HepG2 (cell line): ENCODE measurements around the gene TMEM107. TPM values are rescaled to one million over a fixed set of nuclear protein-coding genes. Genes with fewer than 3 reads are reported as not detected.

Source experiments
- CEBPB ChIP-seq: IDR thresholded peaks from 2 replicates; pipeline ENCODE4 v1.6.1; 2011; ENCODE audit warnings: low read depth, low read length, improper control_type of control experiment, borderline replicate concordance
- HIVEP1 ChIP-seq: sonication (generic); formaldehyde crosslinking; IDR thresholded peaks from 2 replicates; pipeline ENCODE4 v1.4.0; 2020; ENCODE audit warnings: mild to moderate bottlenecking, missing genetic modification reagents
- HNF4A ChIP-seq: sonication (generic); formaldehyde crosslinking; IDR thresholded peaks from 2 replicates; pipeline ENCODE4 v1.4.0; 2020; ENCODE audit warnings: missing genetic modification reagents
- MAF1 ChIP-seq: sonication (generic); formaldehyde crosslinking; IDR thresholded peaks from 2 replicates; pipeline ENCODE4 v1.5.0; 2020; ENCODE audit warnings: missing genetic modification reagents, borderline replicate concordance
- MAFK ChIP-seq, 2 experiments: IDR thresholded peaks in 1 of 2; conservative IDR thresholded peaks in 1 of 2; 2 replicates each; pipeline ENCODE4 v1.6.1; 2011; ENCODE audit warnings: improper control_type of control experiment in 2 of 2, low read length in 2 of 2
- MEIS1 ChIP-seq: sonication (generic); formaldehyde crosslinking; IDR thresholded peaks from 2 replicates; pipeline ENCODE4 v1.9.0; 2021; ENCODE audit warnings: mild to moderate bottlenecking, missing genetic modification reagents, moderate library complexity, borderline replicate concordance
- SALL2 ChIP-seq: sonication (generic); formaldehyde crosslinking; IDR thresholded peaks from 2 replicates; pipeline ENCODE4 v1.8.1; 2023; ENCODE audit warnings: mild to moderate bottlenecking, missing genetic modification reagents, inconsistent platforms
- ZBTB20 ChIP-seq: sonication (generic); formaldehyde crosslinking; IDR thresholded peaks from 2 replicates; pipeline ENCODE4 v1.8.1; 2023; ENCODE audit warnings: missing genetic modification reagents, low read depth, mild to moderate bottlenecking, borderline replicate concordance
- ZNF101 ChIP-seq: sonication (generic); formaldehyde crosslinking; IDR thresholded peaks from 2 replicates; pipeline ENCODE4 v1.4.0; 2020; ENCODE audit warnings: mild to moderate bottlenecking, low read depth, missing genetic modification reagents, borderline replicate concordance
- ZNF558 ChIP-seq: sonication (generic); formaldehyde crosslinking; IDR thresholded peaks from 2 replicates; pipeline ENCODE4 v1.9.0; 2022; ENCODE audit warnings: mild to moderate bottlenecking, missing genetic modification reagents, borderline replicate concordance
- ZNF761 ChIP-seq: sonication (generic); formaldehyde crosslinking; conservative IDR thresholded peaks from 2 replicates; pipeline ENCODE4 v1.4.0; 2020; ENCODE audit warnings: mild to moderate bottlenecking, missing genetic modification reagents
- polyA plus RNA-seq, 8 experiments: library from polyadenylated mRNA; depleted of rRNA in 3 of 8; stranded (reverse) in 7 of 8; unstranded in 1 of 8; fragments of >200 nt; fragmentation: Illumina TruSeq in 4 of 8; extraction: Trizol in 4 of 8; gene quantifications; 2 replicates each; pipeline versions ENCODE4 v1.2.1 to v1.2.3, GENCODE V29; 2011 to 2016; ENCODE audit warnings: low read depth in 4 of 8, missing spikeins in 1 of 8, mixed read lengths in 1 of 8; ENCODE audit not compliant: insufficient read depth in 1 of 8
- total RNA-seq, 5 experiments: library from RNA; depleted of rRNA; stranded (reverse); fragments of >200 nt; fragmentation: Illumina TruSeq; extraction: Trizol; gene quantifications; 2 replicates each; pipeline ENCODE4 v1.2.3, GENCODE V29; 2016; ENCODE audit warnings: low read depth in 1 of 5
- TF ChIP-seq, protein P1 (sequence below): IDR thresholded peaks from 2 replicates; pipeline ENCODE4 v1.6.1; 2018; ENCODE audit warnings: missing genetic modification reagents, mild to moderate bottlenecking, missing compliant biosample characterization
- TF ChIP-seq, protein P2 (sequence below): sonication (generic); formaldehyde crosslinking; IDR thresholded peaks from 2 replicates; pipeline ENCODE4 v1.9.0; 2021; ENCODE audit warnings: missing genetic modification reagents, borderline replicate concordance
- TF ChIP-seq, protein P3 (sequence below): sonication (generic); formaldehyde crosslinking; conservative IDR thresholded peaks from 2 replicates; pipeline ENCODE4 v1.8.0; 2022; ENCODE audit warnings: low read depth, missing genetic modification reagents
- TF ChIP-seq, protein P4 (sequence below): sonication (generic); formaldehyde crosslinking; IDR thresholded peaks from 2 replicates; pipeline ENCODE4 v1.8.1; 2023; ENCODE audit warnings: mild to moderate bottlenecking, missing genetic modification reagents
- TF ChIP-seq, protein P5 (sequence below): sonication (generic); formaldehyde crosslinking; IDR thresholded peaks from 2 replicates; pipeline ENCODE4 v1.4.0; 2020; ENCODE audit warnings: missing genetic modification reagents, borderline replicate concordance
- TF ChIP-seq, protein P6 (sequence below): sonication (generic); formaldehyde crosslinking; conservative IDR thresholded peaks from 2 replicates; pipeline ENCODE4 v1.8.0; 2022; ENCODE audit warnings: mild to moderate bottlenecking, moderate library complexity, missing genetic modification reagents

Gene TMEM107
- total and polyA plus RNA-seq, 2 of the 13 experiments (the other 11 are each of a cell fraction or from before 2014, with no cell fraction given), result 7.2 to 15.3 TPM

DNA sequence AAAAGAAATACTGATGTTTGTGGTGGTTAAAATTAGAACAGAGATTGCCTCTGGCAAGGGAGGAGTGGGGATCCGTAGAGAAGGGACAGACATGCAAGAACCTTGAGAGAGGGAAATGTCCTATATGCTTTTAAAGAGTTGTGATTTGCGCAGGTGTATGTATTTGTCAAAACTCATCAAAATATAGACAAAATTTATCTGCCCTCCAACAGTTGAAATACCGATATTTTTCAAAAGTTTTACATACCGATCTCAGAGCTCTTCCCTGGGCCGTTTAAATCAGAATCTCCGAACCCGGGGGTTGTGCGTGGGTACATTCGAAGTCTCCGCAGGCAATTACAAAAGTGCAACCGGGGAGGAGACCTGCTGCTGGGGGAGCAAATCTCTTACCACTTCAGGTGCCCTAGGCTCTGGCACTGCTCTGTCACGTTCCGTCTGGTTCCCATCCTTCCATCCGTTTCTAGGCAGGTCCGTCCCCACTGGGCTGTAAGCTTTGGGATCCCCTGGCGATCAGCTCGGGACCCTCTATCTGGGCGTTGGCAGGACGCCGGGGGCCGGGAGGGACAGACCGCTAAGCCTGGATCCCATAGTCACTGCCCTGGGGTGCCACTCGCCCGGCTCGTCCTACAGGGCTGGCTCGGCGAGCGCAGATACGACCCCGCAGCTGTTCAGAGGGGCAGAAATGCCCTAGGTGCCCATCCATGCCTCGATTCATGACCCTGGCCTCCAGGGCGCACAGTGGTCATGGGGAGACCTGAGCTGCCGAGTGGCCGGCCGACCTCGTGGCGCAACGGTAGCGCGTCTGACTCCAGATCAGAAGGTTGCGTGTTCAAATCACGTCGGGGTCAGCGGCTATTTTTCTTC lies 9.6 kb upstream of the TMEM107 start (continued):
- TF ChIP-seq, protein P1, sequence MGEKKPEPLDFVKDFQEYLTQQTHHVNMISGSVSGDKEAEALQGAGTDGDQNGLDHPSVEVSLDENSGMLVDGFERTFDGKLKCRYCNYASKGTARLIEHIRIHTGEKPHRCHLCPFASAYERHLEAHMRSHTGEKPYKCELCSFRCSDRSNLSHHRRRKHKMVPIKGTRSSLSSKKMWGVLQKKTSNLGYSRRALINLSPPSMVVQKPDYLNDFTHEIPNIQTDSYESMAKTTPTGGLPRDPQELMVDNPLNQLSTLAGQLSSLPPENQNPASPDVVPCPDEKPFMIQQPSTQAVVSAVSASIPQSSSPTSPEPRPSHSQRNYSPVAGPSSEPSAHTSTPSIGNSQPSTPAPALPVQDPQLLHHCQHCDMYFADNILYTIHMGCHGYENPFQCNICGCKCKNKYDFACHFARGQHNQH (CRISPR knock-in tag), result peak; percentile 64; the same call in 1 of the 2 replicates
- no peak for TF ChIP-seq ZNF101 (CRISPR knock-in tag)
- TF ChIP-seq, protein P2, sequence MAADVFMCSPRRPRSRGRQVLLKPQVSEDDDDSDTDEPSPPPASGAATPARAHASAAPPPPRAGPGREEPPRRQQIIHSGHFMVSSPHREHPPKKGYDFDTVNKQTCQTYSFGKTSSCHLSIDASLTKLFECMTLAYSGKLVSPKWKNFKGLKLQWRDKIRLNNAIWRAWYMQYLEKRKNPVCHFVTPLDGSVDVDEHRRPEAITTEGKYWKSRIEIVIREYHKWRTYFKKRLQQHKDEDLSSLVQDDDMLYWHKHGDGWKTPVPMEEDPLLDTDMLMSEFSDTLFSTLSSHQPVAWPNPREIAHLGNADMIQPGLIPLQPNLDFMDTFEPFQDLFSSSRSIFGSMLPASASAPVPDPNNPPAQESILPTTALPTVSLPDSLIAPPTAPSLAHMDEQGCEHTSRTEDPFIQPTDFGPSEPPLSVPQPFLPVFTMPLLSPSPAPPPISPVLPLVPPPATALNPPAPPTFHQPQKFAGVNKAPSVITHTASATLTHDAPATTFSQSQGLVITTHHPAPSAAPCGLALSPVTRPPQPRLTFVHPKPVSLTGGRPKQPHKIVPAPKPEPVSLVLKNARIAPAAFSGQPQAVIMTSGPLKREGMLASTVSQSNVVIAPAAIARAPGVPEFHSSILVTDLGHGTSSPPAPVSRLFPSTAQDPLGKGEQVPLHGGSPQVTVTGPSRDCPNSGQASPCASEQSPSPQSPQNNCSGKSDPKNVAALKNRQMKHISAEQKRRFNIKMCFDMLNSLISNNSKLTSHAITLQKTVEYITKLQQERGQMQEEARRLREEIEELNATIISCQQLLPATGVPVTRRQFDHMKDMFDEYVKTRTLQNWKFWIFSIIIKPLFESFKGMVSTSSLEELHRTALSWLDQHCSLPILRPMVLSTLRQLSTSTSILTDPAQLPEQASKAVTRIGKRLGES, result no peak
- TF ChIP-seq ZNF761, result no peak
- TF ChIP-seq, protein P3, sequence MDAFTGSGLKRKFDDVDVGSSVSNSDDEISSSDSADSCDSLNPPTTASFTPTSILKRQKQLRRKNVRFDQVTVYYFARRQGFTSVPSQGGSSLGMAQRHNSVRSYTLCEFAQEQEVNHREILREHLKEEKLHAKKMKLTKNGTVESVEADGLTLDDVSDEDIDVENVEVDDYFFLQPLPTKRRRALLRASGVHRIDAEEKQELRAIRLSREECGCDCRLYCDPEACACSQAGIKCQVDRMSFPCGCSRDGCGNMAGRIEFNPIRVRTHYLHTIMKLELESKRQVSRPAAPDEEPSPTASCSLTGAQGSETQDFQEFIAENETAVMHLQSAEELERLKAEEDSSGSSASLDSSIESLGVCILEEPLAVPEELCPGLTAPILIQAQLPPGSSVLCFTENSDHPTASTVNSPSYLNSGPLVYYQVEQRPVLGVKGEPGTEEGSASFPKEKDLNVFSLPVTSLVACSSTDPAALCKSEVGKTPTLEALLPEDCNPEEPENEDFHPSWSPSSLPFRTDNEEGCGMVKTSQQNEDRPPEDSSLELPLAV (CRISPR knock-in tag), result no peak
- TF ChIP-seq HIVEP1 (CRISPR knock-in tag), result no peak
- no peak for TF ChIP-seq MAFK (conservative IDR thresholded peaks at IDR 0.05 in 1 of 2, IDR thresholded peaks at IDR 0.05 in 1 of 2; ENCODE audit: low read length in 2 of 2)
- TF ChIP-seq ZNF558, result peak; percentile 94; the same call in 1 of the 2 replicates
- TF ChIP-seq MAF1, result peak; percentile 96
- TF ChIP-seq, protein P4, sequence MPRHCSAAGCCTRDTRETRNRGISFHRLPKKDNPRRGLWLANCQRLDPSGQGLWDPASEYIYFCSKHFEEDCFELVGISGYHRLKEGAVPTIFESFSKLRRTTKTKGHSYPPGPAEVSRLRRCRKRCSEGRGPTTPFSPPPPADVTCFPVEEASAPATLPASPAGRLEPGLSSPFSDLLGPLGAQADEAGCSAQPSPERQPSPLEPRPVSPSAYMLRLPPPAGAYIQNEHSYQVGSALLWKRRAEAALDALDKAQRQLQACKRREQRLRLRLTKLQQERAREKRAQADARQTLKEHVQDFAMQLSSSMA (CRISPR knock-in tag), result 0 out of 2 replicates have a peak, but pooled peaks have one; percentile 0
- peak; percentile 45; the same call in 1 of the 2 replicates for TF ChIP-seq CEBPB
- TF ChIP-seq, protein P5, sequence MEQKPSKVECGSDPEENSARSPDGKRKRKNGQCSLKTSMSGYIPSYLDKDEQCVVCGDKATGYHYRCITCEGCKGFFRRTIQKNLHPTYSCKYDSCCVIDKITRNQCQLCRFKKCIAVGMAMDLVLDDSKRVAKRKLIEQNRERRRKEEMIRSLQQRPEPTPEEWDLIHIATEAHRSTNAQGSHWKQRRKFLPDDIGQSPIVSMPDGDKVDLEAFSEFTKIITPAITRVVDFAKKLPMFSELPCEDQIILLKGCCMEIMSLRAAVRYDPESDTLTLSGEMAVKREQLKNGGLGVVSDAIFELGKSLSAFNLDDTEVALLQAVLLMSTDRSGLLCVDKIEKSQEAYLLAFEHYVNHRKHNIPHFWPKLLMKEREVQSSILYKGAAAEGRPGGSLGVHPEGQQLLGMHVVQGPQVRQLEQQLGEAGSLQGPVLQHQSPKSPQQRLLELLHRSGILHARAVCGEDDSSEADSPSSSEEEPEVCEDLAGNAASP (CRISPR knock-in tag), result peak; percentile 79; the same call in 1 of the 2 replicates
- TF ChIP-seq SALL2 (CRISPR knock-in tag), result peak; percentile 52; the same call in 1 of the 2 replicates
- no peak for TF ChIP-seq MEIS1 (CRISPR knock-in tag)
- TF ChIP-seq ZBTB20, result peak; percentile 51; the same call in 1 of the 2 replicates
- TF ChIP-seq HNF4A, result no peak; the same call in 1 of the 2 replicates
- TF ChIP-seq, protein P6, sequence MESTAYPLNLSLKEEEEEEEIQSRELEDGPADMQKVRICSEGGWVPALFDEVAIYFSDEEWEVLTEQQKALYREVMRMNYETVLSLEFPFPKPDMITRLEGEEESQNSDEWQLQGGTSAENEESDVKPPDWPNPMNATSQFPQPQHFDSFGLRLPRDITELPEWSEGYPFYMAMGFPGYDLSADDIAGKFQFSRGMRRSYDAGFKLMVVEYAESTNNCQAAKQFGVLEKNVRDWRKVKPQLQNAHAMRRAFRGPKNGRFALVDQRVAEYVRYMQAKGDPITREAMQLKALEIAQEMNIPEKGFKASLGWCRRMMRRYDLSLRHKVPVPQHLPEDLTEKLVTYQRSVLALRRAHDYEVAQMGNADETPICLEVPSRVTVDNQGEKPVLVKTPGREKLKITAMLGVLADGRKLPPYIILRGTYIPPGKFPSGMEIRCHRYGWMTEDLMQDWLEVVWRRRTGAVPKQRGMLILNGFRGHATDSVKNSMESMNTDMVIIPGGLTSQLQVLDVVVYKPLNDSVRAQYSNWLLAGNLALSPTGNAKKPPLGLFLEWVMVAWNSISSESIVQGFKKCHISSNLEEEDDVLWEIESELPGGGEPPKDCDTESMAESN (CRISPR knock-in tag), result peak; percentile 6; the same call in 1 of the 2 replicates
